ENCODE measurements around the gene ACSF3. TPM values are rescaled to one million over a fixed set of nuclear protein-coding genes. Genes with fewer than 3 reads are reported as not detected.

The ACSF3 gene
- total and polyA plus RNA-seq, 5 experiments from 2014 or later = 21.3 to 64.4 (median 44.7) TPM

Other genes starting within 250 kb of the ACSF3 start
- gene GALNS, start 236.9 kb upstream of the ACSF3 start, total RNA-seq = 10 to 100 TPM; 48.6 to 53.5 TPM
- 10 to 100 TPM in 2 of 3 donors, 1 to 10 TPM in 1; 7.8 to 11.9 (median 11.8) TPM for gene GALNS, start 236.9 kb upstream of the ACSF3 start, polyA plus RNA-seq
- 10 to 100 TPM; 70.0 to 76.3 TPM for gene TRAPPC2L, start 236.7 kb upstream of the ACSF3 start, total RNA-seq
- 10 to 100 TPM; 81.8 to 86.5 (median 82.1) TPM for gene TRAPPC2L, start 236.7 kb upstream of the ACSF3 start, polyA plus RNA-seq
- gene PABPN1L, start 227.2 kb upstream of the ACSF3 start, total RNA-seq = not detected
- not detected for gene PABPN1L, start 227.2 kb upstream of the ACSF3 start, polyA plus RNA-seq
- gene CBFA2T3, start 116.6 kb upstream of the ACSF3 start, total RNA-seq = 1 to 10 TPM; 1.5 to 2.0 TPM
- under 1 TPM in 1 of 3 donors, not detected in 2; 0.04 TPM for gene CBFA2T3, start 116.6 kb upstream of the ACSF3 start, polyA plus RNA-seq
- not detected for gene CDH15, start 77.9 kb downstream of the ACSF3 start, total RNA-seq
- gene CDH15, start 77.9 kb downstream of the ACSF3 start, polyA plus RNA-seq = not detected
- not detected for gene SLC22A31, start 106.7 kb downstream of the ACSF3 start, total RNA-seq
- not detected for gene SLC22A31, start 106.7 kb downstream of the ACSF3 start, polyA plus RNA-seq
- 10 to 100 TPM in 1 of 2 experiments, 1 to 10 TPM in 1; 8.7 to 11.0 TPM for gene ZNF778, start 123.9 kb downstream of the ACSF3 start, total RNA-seq
- 1 to 10 TPM; 2.0 to 5.5 (median 2.9) TPM for gene ZNF778, start 123.9 kb downstream of the ACSF3 start, polyA plus RNA-seq